ENCODE measurements around the gene HDAC7.
"Not testable (repeated sequence)": the region's sequence is repeated elsewhere in the genome, so short reads cannot be mapped to it uniquely, and the experiment has no call there.

Gene HDAC7

GRCh38 chr12:47811581-47812484 lies 7.9 kb downstream of the HDAC7 start:
- DNase-seq: no peak

- DNase-seq: no peak
These were observed 8.7 kb downstream of the HDAC7 start for GRCh38 chr12:47811072-47811396.

GRCh38 chr12:47809518-47809917 lies 10.2 kb downstream of the HDAC7 start:
- DNase-seq: not testable (repeated sequence)

DNA sequence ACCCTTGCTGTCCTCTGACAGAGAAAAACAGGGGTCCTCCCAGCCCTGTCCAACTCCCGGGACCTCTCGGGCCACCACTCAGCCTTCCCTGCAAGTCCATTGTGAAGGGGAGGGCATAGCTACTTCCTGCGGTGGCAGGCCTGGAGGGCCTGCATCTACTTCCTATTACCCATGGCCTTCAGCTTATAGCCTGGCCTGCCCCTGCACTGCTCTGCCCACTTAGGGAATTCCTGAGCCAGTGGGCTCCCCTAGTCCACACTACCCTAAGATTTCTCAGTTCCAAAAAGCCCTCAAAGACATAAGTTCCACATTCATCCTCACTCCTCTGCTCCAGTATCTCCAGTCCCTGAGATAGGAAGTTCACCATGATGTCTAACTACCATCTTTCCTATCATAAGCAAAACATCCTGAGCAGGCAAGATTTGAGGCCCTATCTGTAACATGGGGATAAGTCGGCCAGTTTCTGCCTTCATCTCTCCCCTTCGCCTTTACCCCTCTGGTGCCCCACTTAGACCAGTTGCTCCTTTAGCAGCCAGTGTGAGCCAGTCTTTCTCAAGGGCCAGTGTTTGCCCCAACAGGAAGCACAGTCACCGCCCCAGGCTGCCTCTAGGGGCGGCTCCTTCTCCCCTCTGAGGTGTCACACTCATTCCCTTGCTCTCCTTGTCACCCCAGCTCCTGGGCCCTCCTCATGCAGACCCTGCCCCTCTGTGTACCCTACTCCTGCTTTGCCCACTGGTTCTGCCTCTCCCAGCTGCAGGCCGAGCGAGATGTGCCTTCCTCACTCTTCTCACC lies 10.9 kb downstream of the HDAC7 start:
- no peak for DNase-seq

DNA sequence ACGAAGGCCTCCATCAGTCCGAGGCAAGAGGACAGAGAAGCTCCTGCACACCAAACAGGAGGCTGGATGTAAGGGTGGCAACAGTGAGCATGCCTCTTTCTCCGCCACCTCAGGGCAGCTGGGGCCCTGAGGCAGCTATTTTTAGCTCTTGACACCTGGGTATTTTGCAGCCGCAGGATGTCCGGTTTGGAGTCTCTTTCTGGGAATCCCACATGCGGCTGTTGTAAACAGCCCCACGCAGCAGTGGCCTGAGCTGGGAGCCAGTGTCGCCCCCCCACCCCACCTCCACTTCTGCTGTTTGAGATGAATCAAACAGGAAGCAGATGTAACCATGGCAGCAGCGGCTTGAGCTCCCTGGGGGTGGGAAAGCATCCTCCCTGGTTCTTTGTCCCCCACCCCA lies 11.7 kb downstream of the HDAC7 start:
- DNase-seq: peak; percentile 38

DNA sequence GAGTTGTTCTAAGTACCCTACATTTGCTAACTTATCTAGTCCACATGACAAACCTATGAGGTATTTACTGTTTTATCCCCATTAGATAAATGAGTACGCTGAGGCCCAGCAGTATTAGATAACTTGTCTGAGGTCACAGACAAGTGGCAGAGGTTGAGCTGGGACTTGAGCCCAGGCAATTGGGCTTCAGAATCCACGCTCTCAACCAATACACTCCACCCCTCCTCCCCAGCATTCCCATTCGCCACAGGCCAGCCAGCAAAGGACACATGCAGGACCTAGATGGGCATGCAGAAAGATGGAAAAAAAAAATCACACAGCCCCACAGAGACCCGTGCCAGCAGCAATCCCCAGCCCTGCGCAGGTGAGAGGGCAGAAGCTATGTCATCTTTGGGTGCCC lies 12.4 kb downstream of the HDAC7 start:
- DNase-seq: no peak

DNA sequence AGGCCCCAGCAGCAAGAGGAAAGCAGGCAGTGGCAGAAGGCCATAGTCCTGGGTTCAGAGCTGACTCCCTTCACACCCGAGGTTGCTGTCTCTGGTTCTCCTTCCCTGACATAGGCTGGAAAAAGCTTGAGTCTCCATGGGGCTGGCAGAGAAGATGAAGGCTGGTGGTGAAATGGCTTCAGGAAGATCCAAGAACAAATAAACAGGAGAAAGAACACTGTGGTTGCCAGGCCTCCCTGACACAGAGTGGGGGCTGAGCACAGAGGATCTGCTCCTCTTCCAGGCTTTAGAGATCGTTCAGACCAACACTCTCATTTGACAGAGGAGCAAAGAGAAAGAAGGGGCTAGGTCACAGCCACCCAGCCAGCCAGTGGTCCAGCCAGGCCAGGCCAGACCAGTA lies 14.3 kb downstream of the HDAC7 start:
- no peak for DNase-seq

GRCh38 chr12:47804171-47804570 lies 15.5 kb downstream of the HDAC7 start:
- no peak for DNase-seq

DNA sequence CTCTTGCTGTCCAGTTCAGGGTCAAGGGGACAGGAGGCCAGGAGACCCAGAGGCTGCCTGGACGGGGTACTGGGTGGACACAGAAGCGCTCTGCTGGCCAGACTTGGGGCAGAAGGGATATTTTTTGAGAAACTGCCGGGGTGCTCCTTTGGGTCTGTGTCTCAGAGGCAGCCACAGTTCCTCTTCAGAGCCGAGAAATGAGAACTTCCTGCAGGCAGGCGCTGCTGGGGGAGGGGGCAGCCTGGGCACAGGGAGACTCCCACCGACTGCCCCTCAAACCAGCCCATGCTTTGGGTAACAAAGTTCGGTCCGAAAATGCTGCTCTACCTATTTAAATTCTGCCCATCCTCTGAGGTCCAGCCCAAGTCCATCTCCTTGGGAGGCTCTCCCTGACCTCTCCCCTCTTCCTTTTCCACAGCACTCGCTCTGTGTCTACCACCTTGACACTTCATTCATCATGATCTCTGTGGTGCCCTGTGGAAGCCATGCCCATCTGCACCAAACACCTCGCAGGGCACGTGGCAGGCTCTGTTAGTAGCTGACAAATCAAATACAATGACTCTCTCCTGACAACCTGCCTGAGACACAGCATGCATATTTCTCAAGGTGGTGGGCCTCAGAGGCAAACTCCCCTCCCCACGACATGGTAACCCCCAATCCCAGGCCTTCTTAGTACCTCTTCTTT lies 16.4 kb downstream of the HDAC7 start:
- no peak for DNase-seq

DNA sequence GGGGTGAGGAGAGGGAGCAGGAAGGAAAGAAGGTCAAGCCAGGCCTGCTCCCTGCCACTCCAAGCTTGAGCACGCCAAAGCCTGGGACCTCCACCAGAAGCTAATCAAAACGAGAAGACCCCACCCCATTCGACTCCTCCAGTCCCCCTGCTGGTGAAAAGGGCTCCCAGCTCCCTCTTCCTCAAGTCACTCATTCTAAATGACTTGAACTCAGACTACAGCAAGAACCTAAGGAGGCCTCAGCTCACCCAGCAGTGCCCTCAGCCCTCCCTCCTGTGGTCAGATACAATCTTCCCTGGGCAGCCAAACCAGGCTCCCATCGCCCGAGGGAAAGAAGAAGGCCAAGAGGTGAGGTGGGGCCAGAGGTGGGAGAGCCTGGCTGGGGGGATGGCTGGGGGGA lies 17.4 kb downstream of the HDAC7 start:
- DNase-seq: no peak

- DNase-seq: peak; percentile 16
These were observed 17.8 kb downstream of the HDAC7 start for GRCh38 chr12:47801904-47802246.

DNA sequence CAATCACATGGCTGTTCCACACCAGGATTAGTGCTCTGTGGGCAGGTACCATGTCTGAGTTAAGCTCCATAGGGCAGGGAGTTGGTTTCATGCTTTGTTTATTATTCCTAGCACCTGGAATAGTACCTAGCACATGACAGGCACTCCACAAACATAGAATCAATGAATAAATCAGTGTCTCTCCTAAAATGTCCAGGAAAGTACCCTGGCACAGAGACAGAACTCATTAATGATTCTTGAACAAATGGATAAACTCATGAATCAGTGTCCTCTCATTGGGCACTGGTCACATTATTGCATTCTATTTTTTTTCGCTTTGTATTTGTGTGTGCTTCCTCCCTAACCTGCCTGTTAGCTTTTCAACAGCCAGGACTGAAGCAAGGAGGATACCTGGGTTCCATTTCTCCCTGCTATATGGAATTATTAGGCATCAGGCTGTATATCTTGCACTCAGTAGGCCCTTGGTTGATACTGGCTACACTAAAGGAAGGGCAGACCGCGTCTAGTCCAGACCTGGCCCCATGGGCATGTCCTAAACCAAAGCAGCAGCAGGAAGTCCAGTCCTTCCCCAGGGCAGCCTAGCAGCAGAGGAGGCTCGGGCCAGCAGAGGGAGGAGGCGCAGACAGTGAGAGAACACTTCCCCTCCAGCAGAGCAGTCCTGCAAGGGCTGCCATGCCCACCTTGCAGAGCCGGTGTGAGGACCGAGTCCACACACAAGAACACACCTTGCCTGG lies 18.4 kb downstream of the HDAC7 start:
- peak; percentile 46 for DNase-seq

GRCh38 chr12:47800582-47800981 lies 19.1 kb downstream of the HDAC7 start:
- DNase-seq: no peak

GRCh38 chr12:47799357-47799955 lies 20.2 kb downstream of the HDAC7 start:
- no peak for DNase-seq

DNA sequence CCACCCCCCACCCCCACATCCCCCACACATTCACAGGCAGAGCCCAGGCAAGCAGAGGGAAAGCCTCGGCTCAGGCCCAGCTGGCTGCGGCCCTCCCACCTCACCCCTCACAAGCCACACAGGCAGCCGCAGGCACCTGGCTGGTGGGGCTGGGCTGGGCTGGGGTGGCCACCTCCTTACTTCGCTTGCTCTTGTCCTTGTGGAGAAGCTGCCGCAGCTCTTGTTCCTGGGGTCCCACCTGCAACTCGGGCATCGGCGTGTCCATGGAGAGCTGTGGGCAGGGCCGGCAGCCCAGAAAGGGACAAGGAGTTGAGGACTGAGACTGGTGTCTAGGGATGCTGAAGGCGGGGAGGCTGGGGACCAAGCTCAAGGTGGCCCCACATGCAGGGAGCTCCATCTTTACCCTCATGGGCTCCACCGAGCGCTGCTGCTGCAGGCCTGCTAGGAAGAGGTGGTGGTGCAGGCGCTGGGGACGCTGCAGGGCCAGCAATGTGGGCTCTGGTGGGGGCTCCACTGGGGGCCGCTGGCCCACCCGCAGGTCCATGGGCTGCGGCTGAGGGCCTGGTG lies 21.2 kb downstream of the HDAC7 start:
- DNase-seq: no peak

DNA sequence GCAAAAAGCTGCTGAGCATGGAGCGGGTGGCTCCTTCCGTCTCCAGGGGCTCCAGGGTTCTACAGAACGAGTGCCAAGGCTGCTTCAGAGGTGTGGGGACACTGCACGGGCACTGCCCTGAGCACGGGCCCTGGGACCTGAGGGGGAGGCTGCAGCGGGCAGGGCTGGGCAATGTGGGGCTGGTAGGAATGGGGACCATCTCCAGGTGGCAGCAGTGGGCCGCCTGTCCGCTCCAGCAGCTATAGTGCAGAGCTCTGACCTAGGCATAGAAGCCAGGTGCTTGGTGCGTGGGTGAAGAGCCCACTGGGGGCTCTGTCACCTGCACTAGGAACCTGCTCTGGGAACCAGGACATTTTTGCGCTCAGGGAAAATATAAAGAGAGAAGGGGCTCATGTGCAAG lies 22.3 kb downstream of the HDAC7 start:
- DNase-seq: no peak

- no peak for DNase-seq
These were observed 23.8 kb downstream of the HDAC7 start for GRCh38 chr12:47795814-47796411.

DNA sequence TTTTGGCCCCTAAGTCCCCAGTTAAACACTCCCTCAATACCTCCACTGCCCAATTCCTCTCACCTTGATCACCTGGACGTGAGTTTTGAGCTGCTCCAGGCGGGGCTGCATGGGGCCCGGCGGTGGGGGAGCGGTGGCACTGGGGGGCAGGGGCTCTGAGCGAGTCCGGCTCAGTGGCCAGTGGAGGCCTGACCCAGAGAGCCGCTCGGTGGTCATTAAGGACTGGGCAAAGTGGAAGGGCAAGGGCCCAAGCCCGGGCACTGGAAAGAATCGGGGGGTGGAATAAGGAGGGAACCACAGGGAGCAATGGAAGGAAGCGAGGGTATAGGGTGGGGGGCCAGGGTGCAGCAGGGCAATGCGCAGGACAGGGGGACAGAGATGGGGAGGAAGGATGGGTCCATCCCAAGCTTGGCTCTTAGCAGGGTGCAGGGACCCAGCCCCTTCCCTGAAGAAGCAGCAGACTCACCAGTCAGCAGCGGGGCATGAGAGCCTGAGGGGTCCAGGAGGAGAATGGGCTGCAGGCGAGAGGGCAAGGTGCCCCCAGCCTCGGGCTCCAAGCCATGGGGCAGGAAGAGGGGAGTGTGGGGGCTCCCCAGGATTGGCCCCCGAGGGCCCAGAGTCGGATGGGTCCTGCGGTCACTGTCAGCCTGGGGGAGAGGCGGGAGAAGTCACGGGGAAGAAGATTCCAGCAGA lies 24.4 kb downstream of the HDAC7 start:
- no peak for DNase-seq

GRCh38 chr12:47794679-47795078 lies 25.0 kb downstream of the HDAC7 start:
- no peak for DNase-seq

GRCh38 chr12:47793015-47793681 lies 26.6 kb downstream of the HDAC7 start:
- no peak for DNase-seq

GRCh38 chr12:47791874-47792273 lies 27.8 kb downstream of the HDAC7 start:
- no peak for DNase-seq

All from DMS153 (cell line).